GM19043 (cell line): ENCODE data around the gene HMX2.
"Not testable (repeated sequence)": the region's sequence is repeated elsewhere in the genome, so short reads cannot be mapped to it uniquely, and the experiment has no call there.

Experiments
- ATAC-seq: cut with Tn5 transposase; IDR thresholded peaks from one replicate; pipeline ENCODE4 v1.9.1; 2021; ENCODE audit warnings: low read depth; ENCODE audit not compliant: unreplicated experiment

Gene HMX2

DNA sequence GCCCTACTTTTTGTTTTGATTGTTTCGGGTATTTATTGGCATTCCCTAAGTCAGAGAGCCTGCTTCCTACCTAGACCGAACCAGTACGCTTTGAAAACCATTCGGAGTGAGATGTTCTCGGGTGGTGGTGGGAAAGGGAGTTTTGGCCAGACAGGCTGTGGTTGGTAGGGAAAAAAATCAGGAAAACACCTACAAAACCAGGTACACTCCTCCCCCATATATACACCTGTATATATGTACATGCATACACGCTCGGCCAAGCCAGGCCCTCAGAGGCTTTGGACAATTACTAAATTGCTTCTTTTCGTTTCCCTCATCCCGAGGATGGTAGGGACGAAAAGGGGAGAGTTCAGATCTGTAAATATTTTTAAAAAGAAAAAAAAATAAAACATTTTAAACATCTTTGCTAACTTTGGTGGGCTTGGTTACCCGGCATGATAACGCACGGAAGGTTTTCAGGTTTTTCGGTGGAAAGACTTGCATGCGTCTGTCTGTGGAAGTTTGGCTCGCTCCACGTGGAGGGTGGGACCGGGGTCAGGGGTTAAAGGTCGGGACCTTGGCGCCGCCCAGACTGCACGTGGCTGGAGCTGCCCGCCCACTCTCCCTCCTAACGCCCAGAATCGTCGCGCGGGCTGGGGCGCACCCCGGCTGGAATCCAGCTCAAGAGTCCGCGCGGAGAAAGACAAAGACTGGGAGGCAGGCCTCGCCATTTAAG is 2.5 kb downstream of the HMX2 start:
- ATAC-seq: no peak

DNA sequence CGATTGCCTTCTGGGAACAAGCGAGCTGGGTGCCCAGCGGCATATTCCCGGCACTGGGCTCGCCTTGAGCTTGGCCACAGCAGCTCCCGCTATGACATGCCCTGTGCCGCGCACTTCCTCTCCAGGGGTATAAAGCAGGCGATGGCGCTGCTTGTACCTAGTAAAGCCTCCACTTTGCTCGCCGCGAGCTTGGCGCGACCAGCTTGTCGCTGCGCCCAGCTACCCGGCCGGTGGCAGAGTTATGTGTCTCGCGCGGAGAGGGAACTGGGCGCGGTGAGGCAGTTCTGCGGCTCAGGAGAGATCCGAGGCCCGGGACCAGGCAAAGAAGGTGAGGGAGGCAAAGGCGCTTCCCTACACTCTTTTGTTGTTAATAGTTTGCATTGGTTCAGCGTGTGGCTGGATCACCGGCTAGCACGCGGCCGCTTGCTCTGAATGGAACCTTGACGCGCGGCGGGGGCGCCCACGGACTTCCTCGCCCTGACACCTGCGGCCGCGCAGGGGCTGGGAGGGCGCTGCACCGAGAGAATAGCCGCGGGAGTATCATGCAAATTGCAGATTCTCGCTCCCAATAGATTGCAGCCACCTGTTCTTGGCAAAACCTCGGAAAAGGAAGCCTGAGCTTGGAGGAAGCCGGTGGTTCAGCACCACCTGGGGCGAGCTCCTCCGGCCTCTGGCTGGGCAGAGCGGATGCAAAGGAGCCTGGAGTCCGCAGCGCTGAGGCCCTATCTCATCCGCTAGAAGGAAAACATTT is 3.2 kb downstream of the HMX2 start:
- no peak for ATAC-seq

DNA sequence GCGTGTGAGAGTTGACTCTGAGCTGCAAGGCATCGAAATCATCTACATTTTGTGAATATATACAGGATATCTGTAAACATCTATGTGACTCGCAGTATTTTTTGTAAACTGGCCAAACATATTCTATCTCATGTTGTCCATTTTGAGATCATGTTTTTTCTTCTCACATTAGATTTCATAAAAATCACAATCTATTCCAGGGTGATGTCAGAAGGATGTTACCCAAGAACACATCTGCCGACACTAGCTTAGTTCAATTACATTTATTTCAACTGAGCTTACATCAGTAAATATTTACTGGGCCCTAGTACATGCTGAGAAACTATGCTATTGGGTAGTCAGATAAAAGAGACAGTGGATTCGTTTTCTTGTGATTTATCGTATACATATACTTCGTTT is 3.8 kb downstream of the HMX2 start:
- no peak for ATAC-seq

DNA sequence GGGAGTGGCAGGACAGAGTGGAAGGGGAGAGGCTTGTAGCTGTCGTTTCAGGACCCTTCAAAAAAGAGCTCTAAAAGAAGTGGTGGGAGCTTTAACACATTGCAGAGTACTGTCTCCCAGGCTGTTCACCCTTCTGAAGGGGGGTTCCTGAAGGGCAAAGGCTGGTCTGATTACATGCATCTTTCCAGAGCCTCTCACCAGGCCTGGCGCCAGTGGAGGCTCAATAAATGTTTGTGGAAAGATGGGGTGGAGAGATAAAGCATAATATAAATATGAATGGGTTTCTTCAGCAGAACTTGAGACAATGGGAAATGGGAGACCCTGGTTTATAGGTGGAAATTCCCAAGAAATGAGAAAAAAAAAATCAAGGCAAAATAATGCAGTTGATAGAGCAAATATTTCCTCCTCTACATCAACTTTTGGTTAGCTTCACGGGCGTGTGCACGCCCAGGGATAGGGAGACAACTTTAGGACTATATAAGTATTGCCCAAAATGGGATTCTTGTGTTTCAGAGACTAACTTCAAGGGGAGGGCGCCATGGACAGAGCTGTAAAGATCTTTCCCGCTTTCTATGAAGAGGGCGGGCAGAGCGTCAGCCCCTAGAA is 5.7 kb downstream of the HMX2 start:
- ATAC-seq: no peak

DNA sequence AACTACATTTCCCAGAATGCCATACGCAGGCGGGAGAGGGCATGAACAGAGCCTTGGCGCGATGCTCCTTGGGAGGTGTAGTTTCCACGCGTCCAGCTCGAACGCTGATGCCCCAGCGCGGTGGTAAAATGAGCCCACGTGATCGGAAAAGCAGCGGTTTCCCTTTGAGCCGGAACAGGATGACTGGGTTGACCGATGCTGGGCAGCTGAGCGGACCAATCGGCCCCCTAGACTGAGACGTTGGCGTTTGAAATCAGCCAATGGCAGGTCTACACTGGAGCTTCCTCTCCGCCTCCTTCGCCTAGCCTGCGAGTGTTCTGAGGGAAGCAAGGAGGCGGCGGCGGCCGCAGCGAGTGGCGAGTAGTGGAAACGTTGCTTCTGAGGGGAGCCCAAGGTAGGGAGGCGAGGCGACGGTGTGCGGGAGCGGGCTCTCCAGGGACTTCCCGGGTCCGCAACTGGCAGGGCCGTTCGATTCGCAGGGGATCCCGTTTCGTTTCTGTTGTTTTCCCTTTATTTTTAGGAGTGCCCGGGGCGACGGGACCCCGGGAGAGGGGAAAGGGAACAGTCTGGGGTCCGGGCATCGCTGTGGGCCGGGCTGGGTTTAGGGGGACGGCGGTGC is 6.3 kb downstream of the HMX2 start, which contains the start of gene BUB3:
Gene BUB3, plus strand, starts transcription at position 311 of the 619 bp plus-strand sequence. CDS start 516 bp downstream, outside the sequence.
- peak; percentile 87 for ATAC-seq

DNA sequence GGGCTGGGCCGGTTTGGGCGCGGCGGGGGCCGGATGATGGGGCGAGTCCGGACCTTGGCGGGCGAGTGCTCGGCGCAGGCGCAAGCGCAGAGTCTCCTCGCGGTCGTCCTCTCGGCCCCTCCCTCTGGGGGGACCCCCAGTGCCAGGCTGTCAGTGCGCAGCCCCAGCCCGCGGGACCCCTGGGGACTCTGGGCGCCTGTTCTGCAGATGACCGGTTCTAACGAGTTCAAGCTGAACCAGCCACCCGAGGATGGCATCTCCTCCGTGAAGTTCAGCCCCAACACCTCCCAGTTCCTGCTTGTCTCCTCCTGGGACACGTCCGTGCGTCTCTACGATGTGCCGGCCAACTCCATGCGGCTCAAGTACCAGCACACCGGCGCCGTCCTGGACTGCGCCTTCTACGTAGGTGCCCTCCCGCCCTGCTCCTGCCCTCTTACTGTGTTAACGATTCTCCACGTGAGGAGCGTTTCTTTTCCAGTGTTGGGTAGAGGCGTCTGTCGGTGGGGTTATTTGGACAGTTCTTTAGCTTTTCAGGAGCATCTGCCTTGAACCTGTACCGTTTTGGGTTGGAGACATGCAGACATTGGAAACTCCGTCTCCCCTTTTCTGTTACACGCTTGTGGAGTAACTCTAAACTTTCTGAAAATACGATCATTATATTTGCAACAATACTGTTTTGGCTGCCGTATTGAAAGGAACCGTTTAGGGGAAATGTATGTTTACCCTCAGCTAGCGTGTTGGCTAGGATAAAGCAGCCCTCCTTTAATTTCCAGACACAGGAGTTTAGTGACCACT is 7.0 kb downstream of the HMX2 start:
- ATAC-seq: peak; percentile 36

DNA sequence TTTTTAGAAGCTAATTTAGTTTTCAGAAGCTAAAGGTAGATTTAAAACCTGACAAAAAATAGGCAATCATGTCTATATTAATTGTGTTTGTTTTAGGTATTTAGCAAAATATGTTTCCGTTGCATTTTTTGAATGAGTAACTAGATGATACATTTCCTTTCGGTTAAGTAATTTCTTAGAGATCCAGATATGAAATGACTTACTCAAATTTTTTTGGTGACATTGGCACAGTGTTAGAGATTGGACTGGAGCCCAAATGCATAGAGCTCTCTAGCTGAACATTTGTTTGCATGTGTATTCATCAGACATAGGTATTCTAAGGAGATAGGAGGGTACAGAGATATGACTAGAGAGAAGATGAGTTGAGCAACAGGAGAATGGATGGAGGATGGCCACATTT is 8.1 kb downstream of the HMX2 start:
- ATAC-seq: no peak

DNA sequence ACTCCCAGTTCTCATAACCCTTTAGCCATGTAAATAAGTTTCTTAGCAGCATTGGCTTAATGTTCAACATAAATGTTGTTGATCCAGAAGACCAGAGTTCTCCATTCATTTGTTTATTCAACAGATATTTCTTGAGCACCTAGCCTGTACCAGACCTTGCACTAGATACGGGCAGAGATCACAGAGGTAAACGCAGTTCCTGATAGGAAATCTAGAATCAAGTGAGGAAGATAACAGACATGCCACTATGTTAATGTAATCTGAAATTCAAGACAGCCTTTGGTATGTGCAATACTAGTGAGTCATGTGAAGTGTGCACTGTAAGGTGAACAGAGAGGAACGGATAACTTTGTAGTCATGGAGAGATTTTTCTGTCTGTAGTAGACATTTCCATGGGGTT is 9.3 kb downstream of the HMX2 start:
- no peak for ATAC-seq

DNA sequence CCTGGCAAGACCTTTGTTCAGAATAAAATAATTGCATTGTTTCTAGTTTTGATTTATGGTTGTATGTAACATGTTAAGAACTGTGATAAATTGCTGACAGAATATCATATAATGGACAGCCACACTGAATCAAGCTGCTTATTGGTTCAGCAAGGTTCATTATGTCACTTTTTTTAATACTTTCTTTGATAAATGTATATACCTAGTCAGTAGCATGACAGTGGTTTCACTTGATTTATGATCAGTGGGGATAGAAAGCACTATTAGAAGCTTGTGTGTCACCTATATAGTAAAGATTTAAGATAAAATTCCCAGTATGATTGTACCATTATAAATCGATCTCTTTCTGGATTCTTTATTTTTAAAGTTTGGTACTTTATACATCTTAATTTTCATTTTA is 10.7 kb downstream of the HMX2 start:
- ATAC-seq: no peak

DNA sequence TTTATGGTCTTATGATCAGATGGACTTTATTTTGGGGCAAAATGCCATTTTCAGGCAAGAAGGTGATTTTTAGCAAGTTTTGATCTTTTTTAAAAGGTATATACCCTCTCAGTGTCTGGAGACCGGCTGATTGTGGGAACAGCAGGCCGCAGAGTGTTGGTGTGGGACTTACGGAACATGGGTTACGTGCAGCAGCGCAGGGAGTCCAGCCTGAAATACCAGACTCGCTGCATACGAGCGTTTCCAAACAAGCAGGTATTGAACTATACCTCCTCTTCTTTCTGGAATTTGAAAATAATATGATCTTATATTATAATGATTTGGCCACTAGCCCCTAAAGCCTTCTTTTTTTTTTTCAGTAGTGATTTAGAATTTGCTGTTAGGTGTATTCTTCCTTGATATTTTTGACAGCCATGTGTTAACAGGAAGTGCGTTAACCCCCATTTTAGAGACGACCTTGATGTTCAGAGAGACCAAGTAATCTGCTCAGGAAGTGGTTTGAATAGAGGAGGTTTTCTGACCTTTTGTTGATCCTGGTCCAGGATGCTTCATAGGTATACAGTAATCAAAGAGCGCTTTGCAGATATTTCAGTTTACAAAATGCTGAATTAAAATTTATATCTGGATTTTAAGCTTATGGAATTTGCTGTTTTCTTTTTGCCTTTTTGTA is 12.5 kb downstream of the HMX2 start:
- no peak for ATAC-seq

DNA sequence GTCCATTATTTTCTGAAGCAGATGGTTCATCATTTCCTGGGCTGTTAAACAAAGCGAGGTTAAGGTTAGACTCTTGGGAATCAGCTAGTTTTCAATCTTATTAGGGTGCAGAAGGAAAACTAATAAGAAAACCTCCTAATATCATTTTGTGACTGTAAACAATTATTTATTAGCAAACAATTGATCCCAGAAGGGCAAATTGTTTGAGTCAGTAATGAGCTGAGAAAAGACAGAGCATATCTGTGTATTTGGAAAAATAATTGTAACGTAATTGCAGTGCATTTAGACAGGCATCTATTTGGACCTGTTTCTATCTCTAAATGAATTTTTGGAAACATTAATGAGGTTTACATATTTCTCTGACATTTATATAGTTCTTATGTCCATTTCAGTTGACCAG is 16.4 kb downstream of the HMX2 start:
- no peak for ATAC-seq

DNA sequence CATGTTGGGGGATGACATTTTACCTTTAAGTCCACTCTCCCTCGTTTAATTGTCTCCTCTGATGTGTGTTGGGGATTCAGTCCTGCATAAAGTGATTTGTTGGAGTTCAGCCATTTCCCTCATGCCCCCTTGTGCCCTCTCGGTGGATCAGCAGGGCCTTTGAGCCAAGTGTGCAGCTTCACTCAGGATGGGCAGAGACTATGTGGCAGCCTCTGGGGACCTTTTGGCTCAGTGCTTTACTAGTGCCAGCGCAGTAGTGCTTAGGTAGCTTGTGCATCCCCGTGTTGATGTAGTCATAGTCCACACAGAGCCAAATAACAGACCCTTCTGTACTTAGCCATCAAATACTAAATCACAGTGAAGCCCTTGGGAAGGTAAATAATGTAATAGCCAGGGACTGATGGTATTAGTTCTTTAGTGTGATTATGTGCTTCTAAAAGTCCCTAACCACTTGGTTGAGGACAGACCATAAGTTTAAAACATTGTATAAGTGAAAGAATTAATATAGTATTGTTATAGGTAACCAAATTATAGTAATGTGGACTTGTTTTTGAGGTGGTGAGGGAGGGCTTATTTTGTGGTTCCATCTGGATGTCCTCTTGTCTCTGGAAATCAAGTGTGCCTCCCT is 17.6 kb downstream of the HMX2 start:
- ATAC-seq: no peak

DNA sequence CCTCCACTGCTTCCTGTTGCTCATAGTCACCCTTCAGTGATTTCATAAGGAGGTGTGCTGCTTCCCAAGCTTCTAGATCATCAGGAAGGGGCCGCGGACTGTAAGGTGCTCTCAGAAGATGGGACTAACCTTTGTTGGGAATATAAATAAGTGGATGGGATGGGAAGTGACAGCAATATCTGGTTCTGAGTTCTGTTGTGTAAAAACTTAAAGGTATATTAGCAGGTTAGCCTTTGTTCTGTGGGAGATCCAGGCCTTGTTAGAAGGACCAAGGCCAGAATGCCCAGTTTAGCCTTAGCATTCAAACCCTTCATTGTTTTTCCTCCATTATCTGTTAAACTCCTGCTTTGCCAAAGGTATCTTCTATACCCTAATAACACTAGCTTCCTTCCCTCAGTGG is 18.7 kb downstream of the HMX2 start:
- no peak for ATAC-seq

DNA sequence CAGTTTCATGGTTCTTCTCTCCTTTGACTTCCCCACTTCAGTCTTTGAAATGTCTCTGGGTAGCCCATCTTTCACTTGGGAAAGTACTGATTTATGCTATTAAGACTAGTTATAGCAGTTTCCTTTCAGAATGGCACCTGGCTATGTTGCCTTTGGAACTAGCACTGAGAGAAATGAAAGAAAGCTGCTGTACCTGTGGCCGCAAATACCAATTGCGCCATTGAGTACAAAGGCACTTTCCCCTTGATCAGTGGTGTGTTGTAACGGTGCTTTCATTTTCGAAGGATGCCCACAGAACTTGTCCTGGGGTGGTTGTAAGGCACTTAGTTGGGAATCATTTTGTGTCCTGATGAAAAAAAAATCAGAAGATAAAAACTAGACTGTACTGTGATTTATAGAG is 23.0 kb downstream of the HMX2 start:
- ATAC-seq: no peak

DNA sequence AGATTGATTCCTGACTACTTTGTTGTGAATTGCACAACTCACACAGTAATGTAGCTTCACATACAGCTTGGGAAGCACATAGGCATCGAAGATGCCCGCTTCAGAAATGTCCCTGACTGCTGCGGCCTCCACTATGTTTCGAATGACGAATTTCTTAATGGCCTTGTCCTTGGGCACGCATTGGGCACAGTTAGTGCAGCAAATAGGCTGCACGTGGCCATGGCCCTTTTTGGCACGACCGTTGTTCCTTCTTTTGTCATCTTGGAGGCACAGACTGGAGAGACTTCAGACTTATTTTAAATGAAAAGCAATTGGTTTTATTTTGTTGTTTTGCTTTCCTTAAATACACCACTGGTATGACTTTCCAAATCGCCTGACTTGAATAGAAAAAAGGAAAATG is 23.7 kb downstream of the HMX2 start:
- ATAC-seq: not testable (repeated sequence)

DNA sequence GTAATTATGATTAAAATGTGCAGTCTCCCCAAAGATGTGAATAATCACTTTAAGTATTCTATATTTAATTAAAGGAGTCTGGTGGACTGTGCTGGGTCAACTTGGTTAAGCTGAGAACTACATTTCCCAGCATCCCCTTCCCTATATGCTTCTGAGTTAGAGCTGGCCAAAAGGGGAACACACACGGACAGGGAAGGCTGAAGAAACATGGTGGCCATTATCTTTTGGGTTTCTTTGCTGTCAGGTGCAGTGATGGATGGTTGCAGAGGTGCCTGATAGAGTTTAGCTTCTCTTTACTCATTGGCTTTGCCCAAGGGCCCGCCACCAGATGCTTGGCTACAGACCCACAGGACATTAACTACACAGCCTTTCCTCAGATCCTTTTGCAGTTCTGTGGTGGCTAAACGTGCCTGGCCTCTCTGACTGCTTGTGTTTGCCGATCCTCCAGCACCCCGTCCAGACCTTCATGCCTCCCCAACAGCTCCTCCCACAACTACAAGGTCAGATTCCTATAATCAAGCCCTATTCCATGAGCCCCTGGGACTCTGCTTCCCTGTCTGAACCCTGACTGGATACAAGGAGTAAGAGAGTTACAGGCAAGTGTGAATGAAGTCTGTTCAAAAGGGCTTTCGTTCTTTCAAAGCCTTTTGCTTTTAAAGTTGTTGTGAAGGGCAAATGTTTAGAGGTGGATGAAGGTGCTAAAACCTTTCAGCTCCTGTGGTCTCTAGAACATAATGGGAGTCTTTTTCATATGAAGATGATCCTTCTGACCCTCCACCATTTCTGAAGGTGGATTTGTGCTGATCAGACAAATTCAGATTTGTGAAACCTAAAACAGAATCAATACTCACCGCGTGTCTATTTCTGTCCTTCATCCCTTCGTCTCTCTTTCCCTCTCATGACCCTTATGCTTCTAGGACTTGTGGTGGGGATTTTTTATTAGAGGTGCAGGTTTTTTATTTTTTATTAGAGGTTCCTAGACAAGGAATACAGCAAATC is 27.8 kb downstream of the HMX2 start:
- no peak for ATAC-seq

DNA sequence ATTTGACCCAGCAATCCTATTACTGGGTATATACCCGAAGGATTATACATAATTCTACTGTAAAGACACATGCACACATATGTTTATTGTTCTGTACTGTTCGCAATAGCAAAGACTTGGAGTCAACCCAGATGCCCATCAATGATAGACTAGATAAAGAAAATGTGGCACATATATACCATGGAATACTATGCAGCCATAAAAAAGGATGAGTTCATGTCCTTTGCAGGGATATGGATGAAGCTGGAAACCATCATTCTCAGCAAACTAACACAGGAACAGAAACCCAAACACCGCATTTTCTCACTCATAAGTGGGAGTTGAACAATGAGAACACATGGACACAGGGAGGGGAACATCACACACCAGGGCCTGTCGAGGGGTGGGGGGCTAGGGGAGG is 30.5 kb downstream of the HMX2 start:
- not testable (repeated sequence) for ATAC-seq
